ENCODE data around the gene SNX10. TPM values are rescaled to one million over a fixed set of nuclear protein-coding genes. Genes with fewer than 3 reads are reported as not detected.

The SNX10 gene
- total RNA-seq, 2 donors from 2014 or later: 2.3 to 5.6 TPM

- H3K27me3 ChIP-seq (replicated peaks; ENCODE audit: insufficient read depth): no peaks in the 10 kb centered on the region
- H3K4me1 ChIP-seq (ENCODE audit: control insufficient read depth in 1 of 2, low read depth in 2 of 2): no peaks in the 10 kb centered on the region
- no peak for DNase-seq (ENCODE audit: low spot score)
- TF ChIP-seq CTCF (IDR thresholded peaks at IDR 0.05): no peak
- no peak overlapping the region for H3K4me3 ChIP-seq
- no peak overlapping the region for H3K27ac ChIP-seq
- no peaks in the 10 kb centered on the region for H3K36me3 ChIP-seq
- no peak for ATAC-seq (ENCODE audit: insufficient number of reproducible peaks, low FRiP score, low read depth)
- no peaks in the 10 kb centered on the region for H3K9me3 ChIP-seq
Observed at GRCh38 chr7:26368542-26368941, 76.9 kb downstream of the SNX10 start.

- H3K27ac ChIP-seq: no peak overlapping the region
- H3K4me3 ChIP-seq: no peak overlapping the region
- TF ChIP-seq CTCF (IDR thresholded peaks at IDR 0.05): peak; percentile 75
- H3K4me1 ChIP-seq (ENCODE audit: control insufficient read depth in 1 of 2, low read depth in 2 of 2): no peaks in the 10 kb centered on the region
- H3K36me3 ChIP-seq: no peaks in the 10 kb centered on the region
- DNase-seq (ENCODE audit: low spot score) (no peak), ATAC-seq (ENCODE audit: insufficient number of reproducible peaks, low FRiP score, low read depth) (peak; percentile 73)
- H3K27me3 ChIP-seq (replicated peaks; ENCODE audit: insufficient read depth): peaks cover 7% of the 10 kb centered on the region
- no peaks in the 10 kb centered on the region for H3K9me3 ChIP-seq
Observed at GRCh38 chr7:26369593-26369992, 77.9 kb downstream of the SNX10 start.

- Histone ChIP-seq H3K4me1 (ENCODE audit: control insufficient read depth in 1 of 2, low read depth in 2 of 2) (no peaks in the 10 kb centered on the region), H3K4me3 (no peak overlapping the region), H3K36me3 (no peaks in the 10 kb centered on the region), H3K27me3 (replicated peaks; ENCODE audit: insufficient read depth) (peaks cover 11% of the 10 kb centered on the region), H3K27ac (no peak overlapping the region), H3K9me3 (no peaks in the 10 kb centered on the region)
- ATAC-seq (ENCODE audit: insufficient number of reproducible peaks, low FRiP score, low read depth) (no peak), DNase-seq (ENCODE audit: low spot score) (no peak)
- TF ChIP-seq CTCF (IDR thresholded peaks at IDR 0.05): no peak
Observed at GRCh38 chr7:26370011-26370410, 78.3 kb downstream of the SNX10 start.

GRCh38 chr7:26372249-26372648 is 80.6 kb downstream of the SNX10 start:
- H3K27me3 ChIP-seq (replicated peaks; ENCODE audit: insufficient read depth): peaks cover 19% of the 10 kb centered on the region
- no peak overlapping the region for H3K4me3 ChIP-seq
- no peak for DNase-seq (ENCODE audit: low spot score)
- H3K27ac ChIP-seq: no peak overlapping the region
- no peak for ATAC-seq (ENCODE audit: insufficient number of reproducible peaks, low FRiP score, low read depth)
- H3K9me3 ChIP-seq: no peaks in the 10 kb centered on the region
- TF ChIP-seq CTCF (IDR thresholded peaks at IDR 0.05): no peak
- H3K36me3 ChIP-seq: no peaks in the 10 kb centered on the region
- peaks cover 0 to 3% of the 10 kb centered on the region in 2 donors for H3K4me1 ChIP-seq (ENCODE audit: control insufficient read depth in 1 of 2, low read depth in 2 of 2)

GRCh38 chr7:26372704-26373103 is 81.0 kb downstream of the SNX10 start:
- H3K27me3 ChIP-seq (replicated peaks; ENCODE audit: insufficient read depth): peaks cover 19% of the 10 kb centered on the region

More at GRCh38 chr7:26372704-26373103, 81.0 kb downstream of the SNX10 start:
- DNase-seq (ENCODE audit: low spot score): no peak
- H3K9me3 ChIP-seq: no peaks in the 10 kb centered on the region
- peaks cover 0 to 3% of the 10 kb centered on the region in 2 donors for H3K4me1 ChIP-seq (ENCODE audit: control insufficient read depth in 1 of 2, low read depth in 2 of 2)
- H3K36me3 ChIP-seq: no peaks in the 10 kb centered on the region
- TF ChIP-seq CTCF (IDR thresholded peaks at IDR 0.05): no peak
- H3K4me3 ChIP-seq: no peak overlapping the region
- H3K27ac ChIP-seq: no peak overlapping the region
- ATAC-seq (ENCODE audit: insufficient number of reproducible peaks, low FRiP score, low read depth): no peak

Measured in thoracic aorta (tissue), 2 donors.